Neural cell (in vitro differentiated cells): ENCODE data around the gene FCRLA.

Source experiments
- CTCF ChIP-seq: fragments of 450-650 bp; IDR thresholded peaks from 2 replicates; pipeline ENCODE4 v1.5.1; 2014; ENCODE audit warnings: antibody characterized with exemption, mild to moderate bottlenecking, moderate library complexity; ENCODE audit not compliant: poor library complexity, severe bottlenecking
- EP300 ChIP-seq: fragments of 450-650 bp; conservative IDR thresholded peaks from 2 replicates; pipeline ENCODE4 v1.6.1; 2014; ENCODE audit warnings: antibody characterized with exemption, mild to moderate bottlenecking, moderate library complexity; ENCODE audit not compliant: poor library complexity, severe bottlenecking
- POLR2AphosphoS5 ChIP-seq: IDR thresholded peaks from 2 replicates; pipeline ENCODE4 v1.6.1; 2012
- RAD21 ChIP-seq: fragments of 450-650 bp; conservative IDR thresholded peaks from 2 replicates; pipeline ENCODE4 v1.6.1; 2014; ENCODE audit warnings: antibody characterized with exemption, mild to moderate bottlenecking, moderate library complexity
- SMC3 ChIP-seq: fragments of 450-650 bp; conservative IDR thresholded peaks from 2 replicates; pipeline ENCODE4 v1.6.1; 2014; ENCODE audit warnings: antibody characterized with exemption, mild to moderate bottlenecking, moderate library complexity; ENCODE audit not compliant: poor library complexity

- TF ChIP-seq SMC3: no peak
- no peak for TF ChIP-seq EP300
- TF ChIP-seq CTCF: no peak
- TF ChIP-seq POLR2AphosphoS5: no peak
- no peak for TF ChIP-seq RAD21
Observed at GRCh38 chr1:161702250-161702649, 4.8 kb upstream of the FCRLA start.
